DND-41 (cell line): ENCODE data around the gene IFITM10.

Source experiments
- EZH2 ChIP-seq: IDR thresholded peaks from 3 replicates; pipeline ENCODE4 v1.6.1; 2012; ENCODE audit warnings: borderline replicate concordance, low read depth, mild to moderate bottlenecking, moderate library complexity, low read length, inconsistent platforms; ENCODE audit not compliant: severe bottlenecking
- TF ChIP-seq, protein P1 (sequence below): IDR thresholded peaks from 2 replicates; pipeline ENCODE4 v1.5.1; 2012; ENCODE audit warnings: borderline replicate concordance, low read length, moderate library complexity, mild to moderate bottlenecking; ENCODE audit not compliant: poor library complexity, severe bottlenecking; ENCODE audit errors: extremely low read depth

DNA sequence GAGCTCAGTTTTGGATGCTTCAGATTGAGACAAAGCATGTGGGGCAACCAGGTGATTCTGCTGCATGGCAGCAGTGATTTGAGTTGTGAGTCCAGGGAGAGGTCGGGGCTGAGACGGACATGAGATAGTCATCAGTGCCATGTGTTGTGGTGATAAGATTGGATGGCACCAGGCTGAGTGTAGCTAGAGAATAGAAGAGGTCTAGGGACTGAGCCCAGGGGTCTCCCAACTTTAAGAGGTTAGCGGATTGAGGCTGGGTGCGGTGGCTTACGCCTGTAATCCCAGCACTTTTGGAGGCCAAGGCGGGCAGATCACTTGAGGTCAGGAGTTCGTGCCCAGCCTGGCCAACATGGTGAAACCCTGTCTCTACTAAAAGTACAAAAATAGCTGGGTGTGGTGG is 19.7 kb upstream of the IFITM10 start:
- TF ChIP-seq, protein P1, sequence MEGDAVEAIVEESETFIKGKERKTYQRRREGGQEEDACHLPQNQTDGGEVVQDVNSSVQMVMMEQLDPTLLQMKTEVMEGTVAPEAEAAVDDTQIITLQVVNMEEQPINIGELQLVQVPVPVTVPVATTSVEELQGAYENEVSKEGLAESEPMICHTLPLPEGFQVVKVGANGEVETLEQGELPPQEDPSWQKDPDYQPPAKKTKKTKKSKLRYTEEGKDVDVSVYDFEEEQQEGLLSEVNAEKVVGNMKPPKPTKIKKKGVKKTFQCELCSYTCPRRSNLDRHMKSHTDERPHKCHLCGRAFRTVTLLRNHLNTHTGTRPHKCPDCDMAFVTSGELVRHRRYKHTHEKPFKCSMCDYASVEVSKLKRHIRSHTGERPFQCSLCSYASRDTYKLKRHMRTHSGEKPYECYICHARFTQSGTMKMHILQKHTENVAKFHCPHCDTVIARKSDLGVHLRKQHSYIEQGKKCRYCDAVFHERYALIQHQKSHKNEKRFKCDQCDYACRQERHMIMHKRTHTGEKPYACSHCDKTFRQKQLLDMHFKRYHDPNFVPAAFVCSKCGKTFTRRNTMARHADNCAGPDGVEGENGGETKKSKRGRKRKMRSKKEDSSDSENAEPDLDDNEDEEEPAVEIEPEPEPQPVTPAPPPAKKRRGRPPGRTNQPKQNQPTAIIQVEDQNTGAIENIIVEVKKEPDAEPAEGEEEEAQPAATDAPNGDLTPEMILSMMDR = no peak
- TF ChIP-seq EZH2 = no peak
